GM10266 (cell line): ENCODE data around the gene CD207.

Experiments
- DNase-seq: peaks from one replicate; pipeline ENCODE4 v3.0.0; 2012; ENCODE audit errors: extremely low spot score
- CTCF ChIP-seq: IDR thresholded peaks from 2 replicates; pipeline ENCODE4 v1.5.1; 2012; ENCODE audit warnings: mild to moderate bottlenecking, low read depth; ENCODE audit not compliant: control insufficient read depth, insufficient read depth; ENCODE audit errors: missing control alignments

Gene CD207

GRCh38 chr2:70861777-70862625 lies 26.4 kb upstream of the CD207 start:
- DNase-seq, result peak; percentile 70
- TF ChIP-seq CTCF, result peak; percentile 97

- DNase-seq, result no peak
- no peak for TF ChIP-seq CTCF
Measured at GRCh38 chr2:70855667-70856066, 20.1 kb upstream of the CD207 start.

GRCh38 chr2:70854411-70854810 lies 18.8 kb upstream of the CD207 start:
- no peak for TF ChIP-seq CTCF

GRCh38 chr2:70852824-70853223 lies 17.2 kb upstream of the CD207 start:
- DNase-seq, result no peak
- no peak for TF ChIP-seq CTCF

More at GRCh38 chr2:70854411-70854810, 18.8 kb upstream of the CD207 start:
- DNase-seq, result no peak

- peak; percentile 58 for DNase-seq
- TF ChIP-seq CTCF, result no peak
Measured at GRCh38 chr2:70851704-70852103, 16.1 kb upstream of the CD207 start.

GRCh38 chr2:70850925-70851324 lies 15.3 kb upstream of the CD207 start:
- DNase-seq, result no peak
- no peak for TF ChIP-seq CTCF

GRCh38 chr2:70842401-70842800 lies 6.8 kb upstream of the CD207 start:
- TF ChIP-seq CTCF, result no peak
- DNase-seq, result no peak
